Subcutaneous adipose tissue (tissue), 4 donors: ENCODE results near the gene INPP4A. TPM values are rescaled to one million over a fixed set of nuclear protein-coding genes. Genes with fewer than 3 reads are reported as not detected.

Experiments
- CTCF ChIP-seq: fragments of 450-650 bp; IDR thresholded peaks from one replicate; pipeline ENCODE4 v1.5.1; 2016; ENCODE audit warnings: low read depth, mild to moderate bottlenecking, control low read depth, antibody characterized with exemption, moderate library complexity
- total RNA-seq, 4 donors: library from RNA; depleted of rRNA; stranded (reverse); fragments of >200 nt; gene quantifications; one replicate each; pipeline ENCODE4 v1.1.0, GENCODE V29; 2016

Gene INPP4A
- total RNA-seq, 4 donors from 2014 or later, result 18.9 to 38.2 (median 22.0) TPM

GRCh38 chr2:98505311-98505808 lies 60.7 kb downstream of the INPP4A start:
- no peak for TF ChIP-seq CTCF

GRCh38 chr2:98505971-98506664 lies 61.5 kb downstream of the INPP4A start:
- no peak for TF ChIP-seq CTCF

- no peak for TF ChIP-seq CTCF
These were observed 62.2 kb downstream of the INPP4A start for GRCh38 chr2:98506881-98507280.

GRCh38 chr2:98507461-98507860 lies 62.8 kb downstream of the INPP4A start:
- TF ChIP-seq CTCF, result no peak

- TF ChIP-seq CTCF, result no peak
These were observed 63.4 kb downstream of the INPP4A start for GRCh38 chr2:98507891-98508708.

GRCh38 chr2:98508709-98509066 lies 64.0 kb downstream of the INPP4A start:
- no peak for TF ChIP-seq CTCF
